DMS53 (cell line): ENCODE measurements around the gene FXYD7.
"Not testable (repeated sequence)": the region's sequence is repeated elsewhere in the genome, so short reads cannot be mapped to it uniquely, and the experiment has no call there.

Experiments
- DNase-seq: peaks from one replicate; lab custom pipeline; 2025; lab: John Stamatoyannopoulos, UW

Gene FXYD7

DNA sequence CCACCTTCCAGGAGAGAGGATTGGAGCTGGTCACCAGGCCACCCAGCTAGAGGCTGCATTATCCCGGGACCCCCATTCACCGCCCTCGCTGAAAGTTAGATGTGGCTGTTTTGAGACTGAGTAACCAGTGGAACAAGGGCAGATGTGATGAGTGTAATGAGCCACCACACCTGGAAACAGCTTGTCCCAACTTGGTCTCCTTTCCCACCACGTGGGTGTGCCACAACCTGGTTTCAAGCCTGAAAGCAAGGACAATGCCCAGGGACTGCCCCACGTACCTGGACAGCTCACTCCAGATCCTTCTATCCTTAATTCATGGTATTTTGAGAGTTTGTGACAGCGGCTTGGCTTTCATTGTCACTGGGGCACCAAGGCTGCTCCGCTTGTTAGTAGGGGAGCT lies 15.2 kb upstream of the FXYD7 start:
- DNase-seq = no peak

DNA sequence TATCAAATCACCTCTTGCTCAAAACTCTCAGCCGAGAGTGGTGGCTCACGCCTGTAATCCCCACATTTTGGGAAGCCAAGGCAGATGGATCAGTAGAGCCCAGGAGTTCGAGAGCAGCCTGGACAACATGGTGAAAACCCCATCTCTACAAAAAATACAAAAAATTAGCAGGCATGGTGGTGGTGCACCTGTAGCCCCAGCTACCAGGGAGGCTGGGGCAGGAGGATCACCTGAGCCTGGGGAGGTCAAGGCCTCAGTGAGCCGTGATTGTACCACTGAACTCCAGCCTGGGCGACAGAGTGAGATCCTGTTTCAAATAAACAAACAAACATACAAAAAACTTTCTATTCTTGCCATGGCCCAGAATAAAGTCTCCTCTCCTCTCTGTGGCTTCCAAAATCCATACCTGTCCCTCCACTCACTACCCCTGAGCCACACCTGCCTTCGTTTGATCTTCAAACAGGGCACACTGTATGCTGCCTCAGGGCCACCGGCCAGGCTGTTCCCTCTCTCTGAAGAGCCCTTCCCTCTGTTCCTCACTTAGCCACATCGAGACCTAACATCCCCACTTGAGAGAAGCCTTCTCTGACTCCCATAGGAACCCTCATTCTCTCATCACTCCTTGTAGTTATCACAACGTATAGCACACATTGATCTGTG lies 14.5 kb upstream of the FXYD7 start:
- no peak for DNase-seq

DNA sequence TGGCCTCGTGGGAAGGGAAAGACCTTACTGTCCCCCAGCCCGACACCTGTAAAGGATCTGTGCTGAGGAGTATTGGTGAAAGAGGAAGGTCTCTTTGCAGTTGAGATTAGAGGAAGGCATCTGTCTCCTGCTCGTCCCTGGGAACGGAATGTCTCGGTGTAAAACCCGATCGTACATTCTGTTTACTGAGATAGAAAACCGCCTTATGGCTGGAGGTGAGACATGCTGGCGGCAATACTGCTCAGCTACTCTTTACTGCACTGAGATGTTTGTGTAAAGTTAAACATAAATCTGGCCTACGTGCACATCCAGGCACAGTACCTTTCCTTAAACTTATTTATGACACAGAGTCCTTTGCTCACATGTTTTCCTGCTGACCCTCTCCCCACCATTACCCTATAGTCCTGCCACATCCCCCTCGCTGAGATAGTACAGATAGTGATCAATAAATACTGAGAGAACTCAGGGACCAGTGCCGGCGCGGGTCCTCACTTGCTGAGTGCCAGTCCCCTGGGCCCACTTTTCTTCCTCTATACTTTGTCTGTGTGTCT lies 13.3 kb upstream of the FXYD7 start:
- not testable (repeated sequence) for DNase-seq

DNA sequence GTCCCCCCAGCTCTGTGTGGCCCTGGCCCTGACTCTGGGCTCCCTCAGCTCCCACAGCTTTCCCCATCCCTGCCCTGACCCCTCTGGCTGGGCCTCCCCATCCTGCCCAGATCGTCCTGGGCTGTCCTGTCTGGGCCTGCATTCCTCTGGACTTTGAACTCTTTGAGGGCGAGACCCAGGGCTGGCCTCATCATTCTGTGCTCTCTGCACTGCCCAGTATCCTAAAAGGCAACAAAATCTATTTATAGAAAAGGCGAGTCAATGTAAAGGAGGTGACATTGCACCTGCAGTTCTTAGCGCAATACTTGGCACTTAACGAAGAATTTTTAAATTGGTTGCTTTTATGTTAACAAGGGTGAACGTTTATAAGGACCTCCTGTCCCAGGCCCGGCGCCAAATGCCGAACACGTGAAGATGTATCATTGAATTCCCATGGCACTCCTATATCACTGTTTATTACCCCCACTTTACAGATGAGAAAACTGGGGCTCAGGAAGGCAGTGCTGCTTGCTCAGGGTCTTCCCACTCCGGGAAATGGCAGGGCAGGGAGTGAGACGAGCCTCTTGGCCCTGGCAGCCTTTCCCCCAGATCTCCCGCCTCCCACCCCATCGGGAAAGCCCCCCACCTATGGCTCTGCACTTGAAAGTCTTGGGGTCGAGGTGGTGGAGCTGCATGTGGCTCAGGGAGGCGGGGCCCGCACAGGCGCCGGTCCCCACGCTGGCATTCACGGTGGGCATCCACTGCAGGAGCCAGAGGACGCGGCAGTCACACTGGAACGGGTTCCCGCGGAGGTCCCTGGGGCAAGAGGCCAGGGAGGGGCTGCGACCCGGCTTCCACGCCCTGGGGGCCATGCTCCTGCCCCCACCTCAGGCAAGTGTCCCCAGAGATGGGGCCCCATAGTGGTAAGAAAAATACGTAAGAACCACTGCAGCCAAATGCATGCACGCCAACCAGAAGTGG lies 12.0 kb upstream of the FXYD7 start:
- no peak for DNase-seq

DNA sequence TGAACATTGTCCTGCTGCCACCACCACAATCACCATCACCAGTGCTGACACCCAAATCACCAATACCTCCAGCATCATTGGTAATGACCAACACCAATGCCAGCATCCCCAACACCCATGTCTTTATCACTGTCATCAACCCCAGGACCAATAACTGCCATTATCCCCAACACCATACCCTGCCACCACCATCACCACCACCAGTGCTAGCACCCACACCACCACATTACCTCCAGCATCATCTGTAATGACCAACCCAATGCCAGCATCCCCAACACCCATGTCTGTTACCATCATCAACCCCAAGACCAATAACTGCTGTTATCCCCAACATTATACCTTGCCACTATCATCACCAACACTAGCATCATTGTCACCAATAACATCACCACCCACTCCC lies 10.8 kb upstream of the FXYD7 start:
- no peak for DNase-seq

DNA sequence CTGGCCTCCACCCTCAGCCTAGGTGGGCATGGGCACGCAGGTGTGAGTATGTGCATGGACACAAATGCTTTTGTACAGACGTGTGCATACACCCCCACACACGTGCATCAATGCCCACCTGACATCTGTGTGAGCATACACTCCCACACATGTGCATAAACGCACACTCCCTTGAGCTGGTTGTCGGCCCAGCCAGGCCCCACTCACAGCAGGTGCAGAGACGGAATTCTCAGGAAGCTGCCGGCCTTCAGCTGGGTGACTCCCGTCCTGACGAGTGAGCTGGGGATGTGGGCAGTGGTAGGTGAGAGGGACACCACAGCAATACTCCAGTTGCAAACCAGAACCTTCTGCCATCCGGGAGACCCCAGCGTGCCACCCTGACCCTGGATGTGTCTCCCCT lies 9.2 kb upstream of the FXYD7 start:
- peak; percentile 30 for DNase-seq

DNA sequence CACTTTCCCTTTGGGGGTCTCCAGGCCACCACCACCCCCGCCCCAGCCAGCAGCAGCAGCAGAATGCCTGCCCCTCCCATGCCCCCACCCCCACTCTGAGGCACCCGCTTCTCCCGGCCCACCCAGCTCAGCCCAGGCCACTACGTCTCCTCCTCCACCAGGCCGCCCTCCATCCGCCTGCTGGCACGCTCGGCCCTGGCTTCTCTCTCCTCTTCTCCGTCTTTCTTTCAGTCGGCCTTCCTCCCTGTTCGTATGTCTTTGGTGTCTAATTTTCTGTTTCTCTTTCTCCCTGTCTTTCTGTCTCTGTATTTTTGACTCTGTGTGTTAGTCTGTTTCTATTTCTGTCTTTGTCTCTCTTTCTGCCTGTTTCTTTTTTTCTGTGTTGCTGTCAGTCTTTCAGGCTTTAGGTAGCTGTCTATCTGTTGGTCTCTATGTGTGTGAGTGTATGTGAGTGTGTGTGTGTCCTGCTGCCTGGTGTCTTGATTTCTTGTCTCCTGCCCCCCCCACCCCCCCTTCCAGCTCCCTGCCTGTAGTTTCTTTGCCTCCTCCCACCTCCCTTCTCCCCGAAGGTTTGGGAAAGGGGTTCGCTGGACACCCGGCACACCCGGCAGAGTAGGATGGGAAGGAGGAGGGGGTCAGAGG lies 8.3 kb upstream of the FXYD7 start, which contains the start of gene LGI4:
Gene LGI4 (minus strand): TSS at position 459 of the 642 bp plus-strand sequence. CDS start 379 bp downstream, at position 80.
- DNase-seq = no peak

DNA sequence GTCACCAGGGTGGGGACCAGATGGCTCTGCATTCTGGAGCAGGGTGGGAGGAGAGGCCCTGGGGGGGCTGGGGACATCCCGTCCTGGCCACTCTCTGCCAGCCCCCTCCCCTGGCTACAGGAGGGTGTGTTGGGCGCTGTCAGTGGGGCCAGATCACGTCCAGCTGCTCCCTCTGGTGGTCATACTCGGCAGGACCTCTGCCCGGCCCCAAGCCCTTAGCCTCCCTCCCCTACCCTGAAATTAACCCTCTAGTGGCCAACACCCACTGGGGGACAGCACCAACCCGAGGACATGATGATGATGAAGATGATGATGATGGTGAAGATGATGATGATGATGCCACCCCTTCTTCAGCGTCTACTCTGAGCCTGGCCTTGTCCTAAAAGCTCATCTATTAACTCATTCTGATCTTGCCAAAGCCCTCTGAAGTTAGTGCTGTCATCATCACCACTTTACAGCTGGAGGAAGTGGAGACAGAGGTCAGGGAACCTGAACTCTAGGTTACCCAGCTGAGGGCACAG lies 7.6 kb upstream of the FXYD7 start:
- peak; percentile 79 for DNase-seq

DNA sequence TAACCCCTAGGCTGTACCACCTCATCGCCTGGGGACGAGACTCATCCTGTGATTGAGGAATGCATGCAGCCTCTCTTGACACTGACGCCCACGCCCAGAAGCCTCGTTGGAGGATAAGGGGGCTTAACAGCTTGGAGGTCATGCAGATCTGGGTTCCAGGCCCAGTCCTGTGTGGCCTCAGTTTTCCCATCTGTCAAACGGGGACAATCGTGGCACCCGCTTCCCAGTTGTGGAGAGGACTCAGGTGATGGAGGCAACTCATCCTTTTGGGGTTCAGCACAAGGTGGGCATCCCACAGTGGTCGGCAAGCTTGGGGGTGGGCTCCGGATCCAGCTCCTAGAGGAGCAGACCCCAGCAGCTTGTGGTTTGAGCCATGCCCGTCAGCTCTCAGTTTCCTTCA lies 6.8 kb upstream of the FXYD7 start:
- no peak for DNase-seq

DNA sequence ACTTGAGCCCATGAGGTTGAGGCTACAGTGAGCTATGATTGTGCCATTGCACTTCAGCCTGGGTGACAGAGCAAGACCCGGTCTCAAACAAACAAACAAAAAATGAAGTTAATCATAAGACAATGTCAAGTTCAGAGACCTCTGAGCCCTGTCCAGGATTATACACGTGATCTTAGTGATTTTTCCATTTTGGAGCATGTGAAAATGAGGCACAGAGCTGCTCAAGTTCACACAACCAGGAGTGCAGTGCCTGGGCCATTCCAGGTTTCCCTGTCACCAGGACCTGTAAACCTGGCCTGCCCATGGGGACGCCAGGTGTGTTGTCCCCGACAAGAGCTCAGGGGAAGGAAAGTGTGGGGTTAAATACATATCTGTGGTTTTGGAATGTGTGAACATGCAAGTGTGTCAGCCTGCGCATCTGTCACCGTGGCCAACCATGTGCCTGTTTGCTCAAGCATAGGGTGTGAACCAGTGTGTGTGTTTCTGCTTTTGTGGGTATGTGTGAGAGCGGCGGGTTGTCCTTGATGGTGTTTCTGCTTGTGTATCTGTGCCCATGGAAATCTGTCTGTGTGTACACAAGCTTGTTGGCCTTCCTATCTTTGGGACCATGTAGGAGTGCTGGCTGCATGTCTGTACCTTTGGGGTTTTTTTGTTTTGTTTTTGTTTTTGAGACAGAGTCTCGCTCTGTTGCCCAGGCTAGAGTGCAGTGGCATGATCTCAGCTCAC lies 5.9 kb upstream of the FXYD7 start:
- peak; percentile 39 for DNase-seq

DNA sequence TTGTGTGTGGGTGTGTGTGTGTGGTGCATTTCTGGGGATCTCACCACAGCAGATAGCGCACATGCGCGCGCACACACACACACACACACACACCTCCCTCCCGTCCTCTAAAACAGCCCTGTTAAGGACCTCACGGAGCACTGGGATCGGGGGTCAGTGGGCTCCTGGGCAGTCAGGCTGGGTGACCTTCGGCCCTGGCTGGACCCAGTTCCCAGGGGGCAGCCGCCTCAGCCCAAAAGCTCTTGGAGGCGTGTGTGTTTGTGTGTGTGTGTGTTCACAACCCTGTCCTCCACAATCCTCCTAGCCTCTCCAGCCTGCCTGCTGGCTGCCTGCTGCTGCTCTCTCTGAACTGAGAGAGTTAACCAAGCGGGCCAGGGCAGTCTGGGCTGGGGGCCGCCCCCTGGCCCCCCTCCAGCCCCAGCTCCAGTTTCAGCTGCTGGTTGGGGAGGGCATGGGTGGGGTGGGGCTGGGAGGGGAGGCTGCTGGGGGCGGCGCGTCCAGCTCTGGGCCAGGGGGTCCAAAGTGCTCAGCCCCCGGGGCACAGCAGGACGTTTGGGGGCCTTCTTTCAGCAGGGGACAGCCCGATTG lies 4.7 kb upstream of the FXYD7 start, which contains the start of gene FXYD1:
Gene FXYD1 (plus strand): TSS at position 520 of the 588 bp plus-strand sequence. CDS start 1,256 bp downstream, outside the sequence.
- no peak for DNase-seq

DNA sequence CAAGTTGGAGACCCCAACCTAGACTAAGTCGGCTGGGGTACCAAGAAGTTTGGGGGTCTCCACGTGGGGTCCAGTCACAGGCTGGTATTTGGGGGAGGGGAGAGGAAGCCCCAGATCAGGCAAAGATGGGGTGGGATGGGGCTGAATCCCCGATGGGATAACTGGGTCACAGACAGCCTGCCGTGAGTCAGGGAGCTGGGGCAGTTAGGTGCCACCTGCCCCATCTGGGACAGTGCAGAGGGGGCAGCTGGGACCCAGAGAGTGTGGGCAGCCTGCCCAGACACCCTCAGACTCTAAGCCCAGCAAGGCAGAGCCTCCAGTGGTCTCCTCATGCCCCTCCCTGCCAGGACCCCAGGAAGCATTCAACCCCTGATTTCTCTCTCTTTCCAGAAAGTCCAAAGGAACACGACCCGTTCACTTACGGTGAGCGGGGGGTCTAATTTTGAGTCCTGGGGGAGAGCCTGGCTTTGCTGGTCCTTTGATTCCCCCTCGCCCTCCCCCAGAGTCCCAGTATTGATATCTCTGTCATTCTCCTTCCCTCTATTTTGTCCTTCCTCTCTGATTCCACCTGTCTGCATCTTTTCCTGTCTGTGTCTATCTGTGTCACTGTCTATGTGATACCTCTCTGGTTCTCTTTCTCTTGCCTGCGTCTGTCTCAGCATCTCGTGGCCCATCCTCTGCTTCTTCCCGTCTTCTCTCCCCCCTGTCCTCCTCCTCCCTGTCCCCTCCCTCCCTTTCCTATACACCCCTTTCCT lies 2.7 kb upstream of the FXYD7 start:
- peak; percentile 61 for DNase-seq

DNA sequence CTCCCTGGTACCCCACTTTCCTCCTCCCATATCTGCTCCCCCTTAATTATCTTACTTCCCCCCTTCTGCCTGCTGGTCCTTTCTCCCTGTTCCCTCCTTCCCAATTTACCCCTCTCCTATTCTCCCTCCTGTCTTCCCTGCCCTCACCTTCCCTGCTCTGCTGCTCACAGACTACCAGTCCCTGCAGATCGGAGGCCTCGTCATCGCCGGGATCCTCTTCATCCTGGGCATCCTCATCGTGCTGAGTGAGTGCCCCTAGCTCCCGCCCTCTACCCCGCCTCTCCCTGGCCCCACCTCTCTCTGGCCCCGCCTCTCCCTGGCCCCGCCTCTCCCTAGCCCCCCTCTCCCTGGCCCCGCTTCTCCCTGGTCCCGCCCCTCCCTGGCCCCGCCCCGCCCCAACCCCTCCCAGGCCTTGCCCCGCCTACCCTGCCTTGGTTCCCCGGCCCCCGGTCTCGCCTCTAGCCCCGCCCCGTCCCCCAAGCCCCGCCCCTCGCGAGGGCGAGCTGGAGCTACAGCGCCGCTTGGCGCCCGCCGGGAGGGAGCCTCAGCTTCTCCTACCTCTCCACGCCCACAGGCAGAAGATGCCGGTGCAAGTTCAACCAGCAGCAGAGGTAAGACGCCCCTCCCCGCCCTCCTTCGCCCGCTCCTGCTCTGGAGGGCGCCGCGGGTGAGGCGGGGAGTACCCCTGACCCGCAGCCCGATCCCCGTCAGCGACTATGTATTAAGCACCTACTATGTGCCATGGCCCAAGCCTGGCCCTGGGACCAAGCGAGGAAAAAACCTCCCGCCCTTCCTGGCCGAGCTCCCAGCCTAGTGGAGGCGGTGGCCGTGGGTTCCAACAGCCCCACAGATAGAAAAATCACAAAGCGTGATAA lies 1.9 kb upstream of the FXYD7 start:
- peak; percentile 99 for DNase-seq

DNA sequence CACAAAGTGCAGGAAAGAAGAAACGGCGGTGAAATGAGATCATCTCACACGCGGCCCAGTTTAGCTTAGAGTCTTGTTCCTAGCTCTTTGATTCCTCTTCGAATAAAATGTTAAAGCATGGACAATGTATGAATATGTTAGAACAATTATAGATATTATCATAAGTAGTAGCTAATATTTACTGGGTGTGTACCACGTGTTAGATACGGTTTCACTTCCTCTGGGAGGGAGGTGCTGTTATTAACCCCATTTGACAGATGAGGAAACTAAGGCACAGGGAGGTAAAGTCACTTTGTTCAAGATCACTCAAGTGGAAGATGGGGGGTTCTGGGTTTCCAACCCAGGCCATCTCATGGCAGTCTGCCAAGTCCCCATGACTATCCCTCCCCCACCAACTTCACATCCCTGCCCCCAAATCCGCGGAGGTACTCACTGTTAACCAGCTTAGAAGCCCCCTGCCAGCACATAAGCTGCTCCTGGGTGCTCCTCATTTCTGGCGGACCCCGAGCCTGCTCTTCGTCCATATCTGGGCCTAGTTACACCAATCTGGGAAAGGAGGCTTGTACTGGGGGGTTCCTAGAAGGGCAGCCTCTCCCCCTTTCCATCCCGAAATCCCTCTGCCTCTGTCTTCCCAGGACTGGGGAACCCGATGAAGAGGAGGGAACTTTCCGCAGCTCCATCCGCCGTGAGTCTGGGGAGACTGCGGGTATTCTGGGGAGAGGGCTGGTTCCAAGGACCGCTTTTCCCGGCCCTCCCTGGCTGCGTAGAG lies 1.0 kb upstream of the FXYD7 start:
- DNase-seq = no peak

DNA sequence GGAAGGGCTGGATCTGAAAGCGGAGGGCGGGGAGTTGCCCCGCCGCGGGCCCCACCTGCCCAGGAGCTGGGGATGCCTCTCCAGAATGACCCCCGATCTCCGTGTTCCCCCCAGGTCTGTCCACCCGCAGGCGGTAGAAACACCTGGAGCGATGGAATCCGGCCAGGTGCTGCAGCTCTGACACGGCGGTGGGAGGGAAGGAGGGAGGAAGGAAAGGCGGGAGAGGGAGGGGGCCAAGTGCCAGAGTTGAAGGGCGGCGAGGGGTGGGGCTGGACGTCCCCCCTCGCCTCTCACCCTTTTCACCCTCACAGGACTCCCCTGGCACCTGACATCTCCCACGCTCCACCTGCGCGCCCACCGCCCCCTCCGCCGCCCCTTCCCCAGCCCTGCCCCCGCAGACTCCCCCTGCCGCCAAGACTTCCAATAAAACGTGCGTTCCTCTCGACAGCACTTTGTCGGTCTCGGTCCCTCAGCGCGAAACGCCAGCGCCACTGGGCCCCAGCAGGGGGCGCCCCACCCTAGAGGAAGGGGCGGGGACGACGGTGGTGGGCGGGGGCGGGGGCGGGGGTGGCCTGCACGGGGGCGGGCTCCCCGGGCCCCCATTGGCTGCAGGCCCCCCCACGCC lies 337 bp upstream of the FXYD7 start:
- DNase-seq = peak; percentile 90

DNA sequence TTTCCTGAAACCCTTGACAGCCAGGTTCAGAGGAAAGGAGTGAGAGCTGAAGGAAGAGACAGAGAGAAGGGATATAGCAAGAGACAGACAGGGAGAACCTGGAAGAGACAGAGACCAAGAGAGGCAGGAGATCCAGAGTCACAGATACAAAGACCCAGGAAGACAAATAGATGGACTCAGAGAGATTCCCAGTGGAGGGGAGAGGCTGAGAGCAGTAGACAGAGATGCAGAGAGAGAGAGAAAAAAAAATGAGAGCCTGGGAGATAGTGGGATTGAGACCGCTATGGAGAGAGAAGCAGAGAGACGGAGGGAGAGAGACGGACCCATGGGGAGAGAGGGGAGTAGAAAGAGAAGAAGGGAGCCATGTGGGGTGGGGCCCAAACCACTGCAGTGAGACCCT lies 763 bp downstream of the FXYD7 start:
- DNase-seq = no peak

DNA sequence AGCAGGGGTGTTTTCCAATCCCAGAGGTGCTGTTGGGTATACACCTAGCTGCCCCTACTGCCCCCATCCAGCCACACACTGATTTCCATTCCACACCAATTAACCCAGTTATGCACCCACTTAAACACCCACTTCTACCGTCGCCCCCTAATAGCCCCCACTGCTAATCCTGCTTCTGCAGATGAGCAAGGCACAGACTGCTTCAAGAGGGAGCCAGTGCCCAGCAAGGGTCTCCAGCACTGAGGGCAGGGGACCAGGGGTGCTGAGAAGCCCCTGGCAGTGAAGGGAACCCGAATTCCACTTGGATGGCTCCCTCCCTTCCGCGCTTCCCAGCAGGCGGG lies 1.2 kb downstream of the FXYD7 start:
- no peak for DNase-seq
